Neuronal stem cell (in vitro differentiated cells): ENCODE data around the gene ITPR1.
A peak's percentile ranks its signal among the peaks of the same experiment; 100 is the strongest.

Experiments
- DNase-seq: peaks from one replicate; pipeline ENCODE4 v3.0.0-alpha.2; 2013; ENCODE audit warnings: low spot score
- H2AFZ ChIP-seq: one replicate; pipeline ENCODE4 v1.6.1; 2013; ENCODE audit warnings: mild to moderate bottlenecking, low read length, inconsistent platforms
- H2AK5ac ChIP-seq: 2 replicates; pipeline ENCODE4 v1.6.1; 2013; ENCODE audit warnings: low read depth, mild to moderate bottlenecking, inconsistent platforms, low read length, moderate library complexity, mixed read lengths
- H2BK120ac ChIP-seq: 2 replicates; pipeline ENCODE4 v1.6.1; 2013; ENCODE audit warnings: low read depth, mild to moderate bottlenecking, inconsistent platforms, low read length, moderate library complexity, mixed read lengths
- H2BK12ac ChIP-seq: one replicate; pipeline ENCODE4 v1.6.1; 2013; ENCODE audit warnings: low read length, inconsistent platforms
- H2BK15ac ChIP-seq: 2 replicates; pipeline ENCODE4 v1.6.1; 2013; ENCODE audit warnings: mild to moderate bottlenecking, low read length, inconsistent platforms, mixed read lengths
- H2BK5ac ChIP-seq: one replicate; pipeline ENCODE4 v1.6.1; 2013; ENCODE audit warnings: inconsistent platforms, mild to moderate bottlenecking, low read length, moderate library complexity
- H3K14ac ChIP-seq: one replicate; pipeline ENCODE4 v1.6.1; 2013; ENCODE audit warnings: low read length, inconsistent platforms
- H3K18ac ChIP-seq: 2 replicates; pipeline ENCODE4 v1.6.1; 2013; ENCODE audit warnings: low read length, inconsistent platforms
- H3K23ac ChIP-seq: 2 replicates; pipeline ENCODE4 v1.6.1; 2013; ENCODE audit warnings: low read depth, mild to moderate bottlenecking, mixed read lengths, low read length, inconsistent platforms; ENCODE audit not compliant: poor library complexity
- H3K27ac ChIP-seq: replicated peaks from 3 replicates; pipeline ENCODE4 v1.5.1; 2013; ENCODE audit warnings: low read length, inconsistent platforms
- H3K27me3 ChIP-seq, 3 experiments: 2 replicates each; pipeline ENCODE4 v1.6.1; 2013; ENCODE audit warnings: low read length in 3 of 3, mild to moderate bottlenecking in 2 of 3, inconsistent platforms in 1 of 3, low read depth in 1 of 3, mixed read lengths in 1 of 3, moderate library complexity in 1 of 3; ENCODE audit not compliant: control insufficient read depth in 3 of 3, insufficient read depth in 3 of 3
- H3K36me3 ChIP-seq, 2 donors: replicated peaks in 1 of 2; 2 replicates each; pipeline ENCODE4 v1.6.1; 2013; ENCODE audit warnings: low read length in 2 of 2; ENCODE audit not compliant: control insufficient read depth in 2 of 2, insufficient read depth in 2 of 2
- H3K4ac ChIP-seq: 2 replicates; pipeline ENCODE4 v1.6.1; 2013; ENCODE audit warnings: inconsistent platforms, mild to moderate bottlenecking, low read length, moderate library complexity
- H3K4me1 ChIP-seq, 2 donors: 1 replicate in 1 of 2; 2 replicates in 1 of 2; pipeline ENCODE4 v1.6.1; 2013; ENCODE audit warnings: low read length in 2 of 2, low read depth in 1 of 2; ENCODE audit not compliant: control insufficient read depth in 2 of 2, insufficient read depth in 1 of 2
- H3K4me2 ChIP-seq: one replicate; pipeline ENCODE4 v1.6.1; 2013; ENCODE audit warnings: mild to moderate bottlenecking, low read length, inconsistent platforms; ENCODE audit not compliant: insufficient read depth, poor library complexity, severe bottlenecking
- H3K4me3 ChIP-seq, 2 donors: 2 replicates each; pipeline ENCODE4 v1.5.1; 2013; ENCODE audit warnings: low read length in 2 of 2, mild to moderate bottlenecking in 2 of 2, inconsistent platforms in 1 of 2, moderate library complexity in 1 of 2
- H3K79me1 ChIP-seq: one replicate; pipeline ENCODE4 v1.6.1; 2013; ENCODE audit warnings: low read depth, mild to moderate bottlenecking, inconsistent platforms, low read length, moderate library complexity
- H3K9ac ChIP-seq: one replicate; pipeline ENCODE4 v1.6.1; 2013; ENCODE audit warnings: mild to moderate bottlenecking, low read depth, low read length, inconsistent platforms; ENCODE audit not compliant: poor library complexity
- H3K9me3 ChIP-seq, 2 donors: replicated peaks in 1 of 2; 2 replicates each; pipeline versions ENCODE3 to v1.6.1; 2013; ENCODE audit warnings: low read length in 2 of 2, mild to moderate bottlenecking in 2 of 2, inconsistent platforms in 1 of 2, low read depth in 1 of 2, mixed read lengths in 1 of 2, moderate library complexity in 1 of 2; ENCODE audit not compliant: control insufficient read depth in 2 of 2, insufficient read depth in 1 of 2
- H4K8ac ChIP-seq: one replicate; pipeline ENCODE4 v1.6.1; 2013; ENCODE audit warnings: low read depth, mild to moderate bottlenecking, inconsistent platforms, low read length, moderate library complexity
- H4K91ac ChIP-seq: one replicate; pipeline ENCODE4 v1.6.1; 2013; ENCODE audit warnings: low read length, low read depth, mild to moderate bottlenecking, inconsistent platforms; ENCODE audit not compliant: poor library complexity
- WGBS, 2 donors: extraction: QIAGEN DNeasy Blood & Tissue Kit; methylation state at CpG; one replicate each; pipeline ENCODE4 v1.1.7; 2013; ENCODE audit warnings: missing lambda C conversion rate in 2 of 2, mixed read lengths in 1 of 2; ENCODE audit not compliant: insufficient read length in 2 of 2, insufficient replicate concordance in 1 of 2; ENCODE audit errors: extremely low coverage in 2 of 2; 5-methylcytosine and 5-hydroxymethylcytosine counted together

The ITPR1 gene

GRCh38 chr3:4478261-4478660 lies 14.9 kb upstream of the ITPR1 start:
- Histone ChIP-seq H2AK5ac (no peak overlapping the region), H2BK15ac (no peak overlapping the region), H3K27me3 (peaks cover 0 to 3% (median 0%) of the 10 kb centered on the region in 3 experiments), H3K79me1 (no peaks in the 10 kb centered on the region), H2AFZ (no peak overlapping the region), H3K23ac (no peak overlapping the region), H3K4me2 (no peak overlapping the region), H3K9me3 (no peaks in the 10 kb centered on the region), H4K8ac (no peak overlapping the region), H3K27ac (no peak overlapping the region), H2BK5ac (no peak overlapping the region), H3K18ac (no peak overlapping the region), H3K4me3 (no peak overlapping the region), H4K91ac (no peak overlapping the region), H3K9ac (no peak overlapping the region), H3K4me1 (peaks cover 2 to 6% of the 10 kb centered on the region in 2 donors), H3K14ac (no peak overlapping the region), H3K36me3 (no peaks in the 10 kb centered on the region), H2BK12ac (no peak overlapping the region), H2BK120ac (no peak overlapping the region), H3K4ac (no peak overlapping the region)
- no peak for DNase-seq
- no CpG with 5 or more reads among the region's 3 CpGs for WGBS, 2 donors

DNA sequence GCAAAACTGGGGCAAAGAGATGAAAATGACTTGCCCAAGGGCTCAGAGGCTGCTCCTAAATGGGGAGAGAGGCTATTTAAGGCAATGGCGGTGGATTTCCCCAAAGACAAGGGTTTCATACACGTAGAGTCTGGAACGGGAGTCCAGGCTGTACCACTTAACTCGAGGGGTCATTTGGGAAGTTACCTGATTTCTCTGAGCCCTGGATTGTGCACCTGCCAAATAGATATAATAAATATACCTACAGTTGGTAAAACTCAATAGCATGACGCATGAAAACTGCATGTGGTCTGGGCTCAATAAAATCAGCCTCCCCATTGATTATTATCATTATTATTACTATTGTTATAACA lies 1.3 kb upstream of the ITPR1 start:
- Histone ChIP-seq H3K36me3 (no peaks in the 10 kb centered on the region), H3K4ac (no peak overlapping the region), H3K14ac (no peak overlapping the region), H4K91ac (no peak overlapping the region), H3K9ac (no peak overlapping the region), H3K9me3 (no peaks in the 10 kb centered on the region), H3K23ac (no peak overlapping the region), H2BK5ac (no peak overlapping the region), H2AK5ac (no peak overlapping the region), H4K8ac (no peak overlapping the region), H2AFZ (no peak overlapping the region), H2BK15ac (no peak overlapping the region), H3K4me3 (peak overlapping the region in 1 of 2 donors; percentile 75), H3K18ac (no peak overlapping the region), H2BK12ac (no peak overlapping the region), H3K27ac (no peak overlapping the region), H3K4me1 (peaks cover 0 to 2% of the 10 kb centered on the region in 2 donors), H3K79me1 (no peaks in the 10 kb centered on the region), H3K4me2 (peak overlapping the region; percentile 82), H2BK120ac (no peak overlapping the region), H3K27me3 (peaks cover 0 to 53% (median 14%) of the 10 kb centered on the region in 3 experiments)
- no peak for DNase-seq
- no CpG with 5 or more reads among the region's 5 CpGs for WGBS, 2 donors

GRCh38 chr3:4492208-4493013 lies 737 bp upstream of the ITPR1 start:
- Histone ChIP-seq H3K18ac (peak overlapping the region; percentile 84), H3K36me3 (no peaks in the 10 kb centered on the region), H3K4me2 (peak overlapping the region; percentile 82), H3K27ac (peak overlapping the region; percentile 32), H2BK15ac (no peak overlapping the region), H3K9ac (peak overlapping the region; percentile 27), H3K14ac (no peak overlapping the region), H3K79me1 (no peaks in the 10 kb centered on the region), H3K4me1 (peaks cover 0 to 2% of the 10 kb centered on the region in 2 donors), H2AFZ (peak overlapping the region; percentile 98), H3K4me3 (peak overlapping the region; percentile 75 to 84), H4K8ac (no peak overlapping the region), H3K27me3 (peaks cover 0 to 53% (median 14%) of the 10 kb centered on the region in 3 experiments), H2BK5ac (no peak overlapping the region), H2BK12ac (no peak overlapping the region), H3K23ac (peak overlapping the region; percentile 82), H2AK5ac (no peak overlapping the region), H3K9me3 (no peaks in the 10 kb centered on the region), H2BK120ac (no peak overlapping the region), H4K91ac (no peak overlapping the region), H3K4ac (no peak overlapping the region)
- WGBS, 2 donors: no CpG with 5 or more reads among the region's 43 CpGs
- DNase-seq: peak; percentile 43

DNA sequence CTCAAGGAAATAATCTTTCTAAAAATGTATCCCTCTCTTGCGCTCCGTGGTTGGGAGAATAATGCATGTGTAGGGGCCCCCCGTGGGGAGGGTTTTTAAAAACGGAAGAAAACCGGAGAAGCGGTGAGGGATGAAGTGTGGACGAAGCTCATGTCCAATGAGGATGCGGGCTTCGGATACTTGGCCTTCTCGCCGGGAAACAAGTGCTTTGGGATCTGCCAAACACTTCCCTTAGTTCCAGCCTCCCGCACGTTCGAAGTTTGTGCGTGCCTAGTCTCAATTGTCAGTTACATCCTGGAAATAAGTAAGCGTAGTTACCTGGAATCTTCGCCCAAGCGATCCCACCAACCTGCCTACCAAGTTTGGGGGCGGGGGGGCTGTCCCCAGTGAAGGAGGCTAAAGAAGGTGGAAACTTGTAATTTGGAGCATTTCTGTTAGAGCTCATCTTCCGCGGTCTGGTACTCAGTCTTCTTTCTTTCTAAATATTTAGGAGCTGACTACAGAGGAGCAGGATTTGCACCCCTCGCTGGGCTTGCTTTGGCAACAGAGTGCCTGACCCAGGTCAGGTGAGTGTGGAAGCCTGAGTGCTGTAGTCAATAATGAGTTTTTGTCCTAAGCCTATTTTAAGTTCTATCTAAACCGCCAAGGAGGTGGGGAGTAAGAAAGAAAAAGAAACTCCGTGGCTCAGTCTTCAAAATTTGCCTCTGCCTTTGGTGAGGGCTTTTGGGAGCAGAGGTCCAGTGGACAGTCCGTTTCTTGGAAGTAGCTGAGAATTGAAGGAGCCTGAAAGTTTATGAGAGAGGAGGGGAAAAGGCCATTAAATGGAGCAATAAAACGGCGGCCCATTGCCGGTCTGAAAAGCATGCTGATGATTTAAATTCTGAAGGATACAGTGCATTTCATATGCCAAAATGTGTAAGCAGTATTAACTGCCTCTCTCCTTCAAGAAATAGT lies 1.1 kb downstream of the ITPR1 start:
- DNase-seq: peak; percentile 31
- Histone ChIP-seq H2BK12ac (no peak overlapping the region), H3K23ac (no peak overlapping the region), H3K4ac (no peak overlapping the region), H3K27ac (no peak overlapping the region), H3K14ac (no peak overlapping the region), H2BK120ac (no peak overlapping the region), H2BK5ac (no peak overlapping the region), H2AK5ac (no peak overlapping the region), H3K4me2 (peak overlapping the region; percentile 79), H4K8ac (no peak overlapping the region), H3K18ac (no peak overlapping the region), H3K9ac (no peak overlapping the region), H3K9me3 (no peaks in the 10 kb centered on the region), H3K79me1 (no peaks in the 10 kb centered on the region), H3K27me3 (peaks cover 0 to 46% (median 14%) of the 10 kb centered on the region in 3 experiments), H3K4me3 (peak overlapping the region; percentile 27 to 75), H2AFZ (peak overlapping the region; percentile 98), H2BK15ac (no peak overlapping the region), H4K91ac (no peak overlapping the region), H3K4me1 (peaks cover 0 to 2% of the 10 kb centered on the region in 2 donors), H3K36me3 (no peaks in the 10 kb centered on the region)
- WGBS, 2 donors: no CpG with 5 or more reads among the region's 28 CpGs
